Measurements from ENCODE around the gene POTEF. TPM values are rescaled to one million over a fixed set of nuclear protein-coding genes. Genes with fewer than 3 reads are reported as not detected.
"Not testable (repeated sequence)": the region's sequence is repeated elsewhere in the genome, so short reads cannot be mapped to it uniquely, and the experiment has no call there.

The POTEF gene
- total RNA-seq, 4 donors from 2014 or later = 0.27 TPM; not detected in 3

DNA sequence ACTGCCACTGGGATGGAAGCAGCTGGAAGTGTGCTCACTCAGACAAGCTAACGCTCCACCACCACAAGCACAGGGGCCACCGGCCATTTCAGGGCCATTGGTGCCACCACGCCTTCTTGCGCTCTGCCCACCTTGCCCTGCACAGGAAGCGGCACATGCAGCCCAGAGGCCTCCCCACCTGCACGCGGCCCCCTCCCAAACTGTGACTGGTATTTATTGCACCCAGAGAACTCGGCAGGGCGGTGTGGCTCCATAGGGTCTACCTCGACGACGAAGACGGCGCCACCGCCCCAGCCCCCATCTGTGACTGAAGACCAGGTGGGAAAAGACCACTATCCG is 90.8 kb downstream of the POTEF start:
- H3K27ac ChIP-seq; H3K9me3 ChIP-seq; H3K36me3 ChIP-seq; H3K4me3 ChIP-seq (replicated peaks in 1 of 3); H3K4me1 ChIP-seq; intact Hi-C loops (cut with DNase I); DNase-seq; H3K27me3 ChIP-seq: not testable (repeated sequence)
- WGBS, 2 donors = 96% methylated on average over 7 of the region's 16 CpGs; no CpG with 5 or more reads in 1 of the 2 donors

DNA sequence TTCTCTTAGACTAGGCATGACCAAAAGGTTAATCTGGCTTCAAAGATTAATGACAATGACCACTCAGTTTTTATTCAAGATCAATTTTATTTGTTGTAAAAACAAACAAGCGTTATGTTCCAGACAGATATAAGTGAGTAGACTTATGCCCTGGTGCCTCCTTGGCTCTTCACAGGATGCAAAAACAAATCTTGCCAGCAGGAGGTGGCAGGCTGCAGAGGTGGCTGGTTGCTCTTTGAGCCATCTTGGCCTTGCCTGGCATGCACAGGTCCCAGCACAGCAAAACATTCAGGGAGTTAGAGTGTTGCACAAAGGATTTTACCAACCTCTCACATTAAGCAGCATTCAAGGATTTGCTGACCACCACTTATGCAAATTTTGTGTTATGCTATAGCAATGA is 103.1 kb downstream of the POTEF start:
- DNase-seq = peak; percentile 2 to 3
- 71 to 75% methylated on average over 1 of the region's 1 CpG for WGBS, 2 donors
- intact Hi-C loops (cut with DNase I); H3K36me3 ChIP-seq; H3K9me3 ChIP-seq; H3K4me3 ChIP-seq (replicated peaks in 1 of 3); H3K27ac ChIP-seq; H3K27me3 ChIP-seq; H3K4me1 ChIP-seq: not testable (repeated sequence)

Small RNA genes within 50 kb of the gene (small RNA-seq; reads per million reads assigned to genes)
- gene AC018865.2 (not detected), gene RNU6-1049P (not detected)

Other genes starting within 250 kb of the POTEF start
- gene RAB6C, start 149.6 kb downstream of the POTEF start, total RNA-seq = under 1 TPM in 3 of 4 donors, not detected in 1; 0.11 to 0.40 (median 0.15) TPM
- 10 to 100 TPM in 3 of 4 donors, 1 to 10 TPM in 1; 9.8 to 35.1 (median 19.1) TPM for gene CCDC74B, start 15.9 kb upstream of the POTEF start, total RNA-seq
- 10 to 100 TPM; 34.1 to 74.6 (median 59.0) TPM for gene SMPD4, start 52.4 kb upstream of the POTEF start, total RNA-seq
- 100 to 1,000 TPM; 135 to 237 (median 221) TPM for gene MZT2B, start 53.0 kb upstream of the POTEF start, total RNA-seq
- under 1 TPM in 1 of 4 donors, not detected in 3; 0.27 TPM for gene TUBA3E, start 69.2 kb upstream of the POTEF start, total RNA-seq
- gene IMP4, start 213.7 kb upstream of the POTEF start, total RNA-seq = 10 to 100 TPM; 69.5 to 98.6 (median 94.4) TPM
- 10 to 100 TPM; 45.5 to 69.8 (median 57.4) TPM for gene PTPN18, start 226.8 kb upstream of the POTEF start, total RNA-seq